Choroid plexus epithelial cell (primary cell): Measurements from ENCODE around the gene NFATC2.
A peak's percentile ranks its signal among the peaks of the same experiment; 100 is the strongest.

Experiments used
- DNase-seq: peaks from one replicate; pipeline ENCODE4 v3.0.0-alpha.2; 2010; ENCODE audit warnings: low read depth
- H3K4me3 ChIP-seq: 2 replicates; pipeline ENCODE4 v1.5.1; 2011; ENCODE audit warnings: low read depth, mild to moderate bottlenecking, control low read depth, low read length, moderate library complexity
- CTCF ChIP-seq: conservative IDR thresholded peaks from 2 replicates; pipeline ENCODE4 v1.5.1; 2011; ENCODE audit warnings: low read depth, mild to moderate bottlenecking, control low read depth, inconsistent platforms, low read length, moderate library complexity

The NFATC2 gene

GRCh38 chr20:51488331-51488730, 54.2 kb downstream of the NFATC2 start:
- no peak overlapping the region for H3K4me3 ChIP-seq
- DNase-seq, result no peak
- no peak for TF ChIP-seq CTCF

DNA sequence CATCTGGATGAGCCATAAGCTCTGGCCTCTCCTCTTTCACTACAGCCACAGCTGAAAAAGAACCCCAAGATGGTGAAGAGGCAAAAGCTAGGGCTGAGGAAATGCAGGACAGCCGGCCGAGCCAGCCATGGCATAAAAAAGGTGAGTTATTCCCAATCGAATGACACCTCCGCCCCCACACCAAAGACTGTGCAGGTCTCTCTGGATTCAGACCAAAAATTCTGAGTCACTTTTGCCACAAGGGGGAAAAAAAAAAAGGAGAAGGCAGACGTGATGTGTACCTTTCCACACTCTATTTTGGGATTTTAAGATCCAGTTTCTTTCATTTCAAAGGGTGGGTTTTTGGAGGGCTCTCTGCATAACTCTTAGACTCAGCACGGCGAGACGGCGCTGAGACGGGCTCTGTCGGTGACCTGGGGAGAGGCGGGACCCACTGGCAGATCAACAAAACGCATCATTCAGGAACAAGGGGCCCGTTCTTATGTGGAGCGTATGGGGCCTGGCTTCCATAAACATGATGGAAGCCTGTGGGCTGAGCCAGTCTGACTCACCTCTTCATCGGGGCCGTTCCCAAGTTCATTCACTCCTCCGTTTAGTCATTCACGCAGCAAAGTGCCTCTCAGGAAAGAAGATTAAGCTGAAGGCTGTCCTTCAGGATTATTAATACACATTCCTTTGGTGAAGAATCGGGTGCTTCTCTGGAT, 54.8 kb downstream of the NFATC2 start:
- TF ChIP-seq CTCF, result no peak
- peak overlapping the region; percentile 25 for H3K4me3 ChIP-seq

GRCh38 chr20:51487076-51487475, 55.4 kb downstream of the NFATC2 start:
- DNase-seq, result no peak
- no peak for TF ChIP-seq CTCF

More for the DNA sequence above, 54.8 kb downstream of the NFATC2 start:
- DNase-seq, result peak; percentile 79

DNA sequence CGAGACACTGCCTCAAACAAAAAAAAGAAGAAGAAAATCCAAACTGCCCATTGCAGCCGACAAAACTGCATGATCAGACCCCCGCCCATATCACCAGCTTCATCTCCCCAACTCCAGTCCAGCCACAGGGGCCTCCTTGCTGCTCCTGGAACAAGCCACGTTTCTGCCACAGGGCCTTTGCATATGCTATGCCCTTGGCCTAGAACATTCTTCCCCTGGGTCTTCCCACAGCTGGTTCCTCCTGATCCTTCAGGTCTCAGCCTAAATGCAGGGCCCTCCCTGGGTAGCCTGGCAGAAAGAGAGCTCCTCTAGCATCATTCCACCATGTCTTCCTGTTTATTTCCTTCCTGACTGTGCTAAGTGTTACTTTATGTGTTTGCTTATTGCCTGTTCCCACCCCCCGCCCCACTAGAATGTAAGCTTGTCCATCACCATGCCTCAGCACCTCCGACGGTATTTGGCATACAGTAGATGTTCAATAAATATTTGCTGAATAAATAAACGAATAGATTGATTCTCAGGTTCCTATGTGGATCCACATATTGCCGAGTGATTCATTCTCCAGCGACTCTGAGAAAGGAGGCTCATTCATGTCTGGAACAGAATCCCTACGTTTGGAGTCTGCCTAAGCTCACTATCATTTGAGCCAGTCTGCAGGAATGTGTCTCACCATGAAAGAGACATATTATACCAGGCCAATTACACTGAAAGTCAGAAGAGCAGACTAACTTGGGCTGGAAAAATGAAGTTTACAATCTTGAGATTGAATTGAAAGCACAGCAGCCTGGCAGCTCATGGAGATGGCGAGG, 56.1 kb downstream of the NFATC2 start:
- DNase-seq, result no peak
- H3K4me3 ChIP-seq, result no peak overlapping the region
- no peak for TF ChIP-seq CTCF

More at GRCh38 chr20:51487076-51487475, 55.4 kb downstream of the NFATC2 start:
- no peak overlapping the region for H3K4me3 ChIP-seq

DNA sequence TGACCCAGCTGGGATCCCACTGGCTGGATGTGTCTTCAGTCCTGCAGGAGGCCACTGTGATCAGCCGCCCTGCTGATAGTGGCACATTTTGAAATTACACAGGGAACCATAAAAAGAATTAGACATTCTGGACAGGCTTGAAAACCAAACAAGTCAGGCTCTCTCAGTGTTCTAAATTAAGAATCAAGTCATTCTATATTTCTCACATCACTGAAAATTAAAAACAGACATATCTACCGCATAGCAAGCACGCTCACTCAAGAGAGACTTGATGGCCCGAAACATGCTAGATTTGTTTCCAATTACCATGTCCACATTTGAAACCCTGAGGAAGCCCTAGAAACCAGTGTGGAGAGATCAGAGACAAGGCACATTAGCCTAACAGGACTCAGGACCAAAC, 57.7 kb downstream of the NFATC2 start:
- no peak overlapping the region for H3K4me3 ChIP-seq
- DNase-seq, result no peak
- TF ChIP-seq CTCF, result no peak

GRCh38 chr20:51484141-51484815, 58.2 kb downstream of the NFATC2 start:
- no peak overlapping the region for H3K4me3 ChIP-seq
- no peak for DNase-seq
- TF ChIP-seq CTCF, result no peak
